Esophagus muscularis mucosa (tissue), 3 donors: ENCODE measurements around the gene CTRL.

Experiments used
- CTCF ChIP-seq, 3 experiments: fragments of 200-600 bp in 2 of 3; fragments of 450-650 bp in 1 of 3; sonication (generic) in 2 of 3; IDR thresholded peaks; one replicate each; pipeline ENCODE4 v1.5.1; 2017 to 2019; ENCODE audit warnings: antibody characterized with exemption in 3 of 3, mild to moderate bottlenecking in 2 of 3, moderate library complexity in 1 of 3
- POLR2A ChIP-seq: fragments of 450-650 bp; IDR thresholded peaks from one replicate; pipeline ENCODE4 v1.6.1; 2017; ENCODE audit warnings: antibody characterized with exemption, moderate library complexity, mild to moderate bottlenecking, low read depth
- POLR2AphosphoS5 ChIP-seq, 2 donors: sonication (generic); formaldehyde crosslinking; IDR thresholded peaks; one replicate each; pipeline ENCODE4 v1.6.1; 2017; ENCODE audit warnings: antibody characterized with exemption in 2 of 2

GRCh38 chr16:67946966-67947558 is 15.4 kb upstream of the CTRL start:
- TF ChIP-seq POLR2A (no peak), CTCF (IDR thresholded peaks at IDR 0.05) (no peak), POLR2AphosphoS5 (IDR thresholded peaks at IDR 0.05) (no peak)
